ENCODE data around the gene EFCAB6. TPM values are rescaled to one million over a fixed set of nuclear protein-coding genes. Genes with fewer than 3 reads are reported as not detected.

EFCAB6 gene
- total RNA-seq, 4 donors from 2014 or later = 0.68 to 3.7 (median 0.80) TPM; not detected in 1

DNA sequence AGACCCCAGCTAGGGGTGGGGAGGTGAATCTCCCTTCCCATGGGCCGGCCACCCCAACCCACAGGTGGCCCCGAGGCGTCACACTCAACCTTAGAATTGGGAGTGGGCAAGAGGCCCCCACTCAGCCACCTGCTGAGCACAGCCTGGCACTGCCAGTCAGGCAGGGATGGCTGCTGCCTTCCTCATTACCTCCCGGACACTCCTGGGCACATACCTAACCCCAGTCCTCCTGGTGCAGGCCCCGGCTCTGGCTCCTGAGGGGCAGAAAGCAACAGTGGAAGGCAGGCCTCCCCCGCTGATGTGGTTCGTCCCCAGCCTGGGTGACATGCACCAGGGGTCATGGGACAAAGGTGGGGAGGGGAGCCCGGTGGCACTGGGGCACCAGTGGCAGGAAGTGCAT lies 296.7 kb downstream of the EFCAB6 start:
- in situ Hi-C loops (cut with MboI; ENCODE audit: low pct_ligation_motif_present in 1 of 4, low pct_unique_long_range_greater_than_20kb in 1 of 4, low sequenced_read_pairs in 3 of 4) (no loop called here), intact Hi-C loops (cut with DNase I; ENCODE audit: low total_unique reads) (no loop called here)
- Histone ChIP-seq H3K4me3 (no peak overlapping the region), H3K36me3 (no peaks in the 10 kb centered on the region), H3K9me3 (no peaks in the 10 kb centered on the region), H3K4me1 (no peaks in the 10 kb centered on the region), H3K27ac (no peak overlapping the region), H3K27me3 (no peaks in the 10 kb centered on the region)
- no peak for TF ChIP-seq POLR2AphosphoS5 (IDR thresholded peaks at IDR 0.05)
- TF ChIP-seq POLR2A (IDR thresholded peaks at IDR 0.05) = no peak
- TF ChIP-seq EP300 (IDR thresholded peaks at IDR 0.05; ENCODE audit: low read depth) = no peak
- TF ChIP-seq, protein P1, sequence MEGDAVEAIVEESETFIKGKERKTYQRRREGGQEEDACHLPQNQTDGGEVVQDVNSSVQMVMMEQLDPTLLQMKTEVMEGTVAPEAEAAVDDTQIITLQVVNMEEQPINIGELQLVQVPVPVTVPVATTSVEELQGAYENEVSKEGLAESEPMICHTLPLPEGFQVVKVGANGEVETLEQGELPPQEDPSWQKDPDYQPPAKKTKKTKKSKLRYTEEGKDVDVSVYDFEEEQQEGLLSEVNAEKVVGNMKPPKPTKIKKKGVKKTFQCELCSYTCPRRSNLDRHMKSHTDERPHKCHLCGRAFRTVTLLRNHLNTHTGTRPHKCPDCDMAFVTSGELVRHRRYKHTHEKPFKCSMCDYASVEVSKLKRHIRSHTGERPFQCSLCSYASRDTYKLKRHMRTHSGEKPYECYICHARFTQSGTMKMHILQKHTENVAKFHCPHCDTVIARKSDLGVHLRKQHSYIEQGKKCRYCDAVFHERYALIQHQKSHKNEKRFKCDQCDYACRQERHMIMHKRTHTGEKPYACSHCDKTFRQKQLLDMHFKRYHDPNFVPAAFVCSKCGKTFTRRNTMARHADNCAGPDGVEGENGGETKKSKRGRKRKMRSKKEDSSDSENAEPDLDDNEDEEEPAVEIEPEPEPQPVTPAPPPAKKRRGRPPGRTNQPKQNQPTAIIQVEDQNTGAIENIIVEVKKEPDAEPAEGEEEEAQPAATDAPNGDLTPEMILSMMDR (IDR thresholded peaks at IDR 0.05) = no peak
- 84% methylated on average over 8 of the region's 8 CpGs; no CpG with 5 or more reads in 1 of the 2 donors for WGBS, 2 donors (ENCODE audit: low coverage in 1 of 2)
- DNase-seq = no peak

DNA sequence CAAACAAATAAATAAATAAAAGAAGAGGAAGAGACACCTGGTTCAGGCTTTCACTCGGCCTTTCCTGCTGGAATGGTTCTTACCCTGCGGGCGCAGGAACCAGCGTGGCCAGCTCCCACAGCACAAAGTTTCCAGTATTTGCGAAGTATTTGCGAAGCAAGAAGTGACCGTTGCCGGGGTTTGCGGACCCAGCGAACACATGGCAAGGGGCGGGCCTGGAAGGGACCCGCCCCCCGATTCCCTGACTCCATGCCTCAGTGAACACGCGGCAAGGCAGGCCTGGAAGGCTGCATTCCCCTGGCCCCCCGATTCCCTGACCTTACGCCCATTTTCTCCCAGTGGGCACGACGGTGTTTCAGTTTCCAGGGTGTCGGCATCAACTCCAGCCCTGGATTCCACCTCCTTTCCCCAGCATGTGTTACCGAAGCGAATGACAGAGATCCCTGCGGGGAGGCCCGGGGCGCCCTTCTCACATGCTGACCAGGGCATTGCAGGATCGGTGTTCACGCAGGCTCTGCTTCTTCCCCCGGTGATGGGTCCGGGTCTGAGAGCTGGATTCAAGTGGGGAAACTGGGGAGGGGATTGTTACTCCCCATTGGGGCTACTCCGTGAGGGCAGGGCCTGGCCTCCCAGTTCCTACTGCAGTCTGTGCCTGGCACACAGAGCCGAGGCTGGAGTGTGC lies 297.5 kb downstream of the EFCAB6 start:
- in situ Hi-C loops (cut with MboI; ENCODE audit: low pct_ligation_motif_present in 1 of 4, low pct_unique_long_range_greater_than_20kb in 1 of 4, low sequenced_read_pairs in 3 of 4) (no loop called here), intact Hi-C loops (cut with DNase I; ENCODE audit: low total_unique reads) (no loop called here)
- TF ChIP-seq EP300 (IDR thresholded peaks at IDR 0.05; ENCODE audit: low read depth) = no peak
- TF ChIP-seq, protein P1 (IDR thresholded peaks at IDR 0.05) = no peak
- TF ChIP-seq POLR2AphosphoS5 (IDR thresholded peaks at IDR 0.05) = no peak
- no peak for TF ChIP-seq POLR2A (IDR thresholded peaks at IDR 0.05)
- 85 to 93% methylated on average over 3 to 29 of the region's 31 CpGs for WGBS, 2 donors (ENCODE audit: low coverage in 1 of 2)
- H3K4me1 ChIP-seq = no peaks in the 10 kb centered on the region
- H3K27ac ChIP-seq = no peak overlapping the region
- H3K36me3 ChIP-seq = no peaks in the 10 kb centered on the region
- H3K9me3 ChIP-seq = no peaks in the 10 kb centered on the region
- DNase-seq = no peak
- H3K4me3 ChIP-seq = no peak overlapping the region
- H3K27me3 ChIP-seq = no peaks in the 10 kb centered on the region

DNA sequence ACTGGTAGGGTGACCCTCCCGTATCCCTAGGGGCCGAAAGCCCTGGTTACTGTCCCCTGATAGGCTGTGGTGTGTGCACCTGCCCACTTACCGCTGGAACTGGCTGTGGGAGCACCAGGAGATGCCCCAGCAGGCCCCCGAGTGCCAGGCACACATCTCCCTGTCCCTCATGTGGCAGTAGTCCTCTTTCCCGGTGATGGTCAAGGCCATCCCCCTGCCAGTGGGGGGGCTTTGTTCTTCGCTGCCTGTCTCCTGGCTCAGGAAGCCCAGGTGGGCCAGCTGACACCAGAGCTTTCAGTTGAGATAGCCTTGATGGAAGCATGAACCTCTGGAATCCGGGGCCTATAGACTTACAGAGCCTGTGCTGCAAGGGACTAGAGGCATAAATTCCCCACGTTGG lies 299.8 kb downstream of the EFCAB6 start:
- Histone ChIP-seq H3K36me3 (no peaks in the 10 kb centered on the region), H3K9me3 (no peaks in the 10 kb centered on the region), H3K4me1 (no peaks in the 10 kb centered on the region), H3K27ac (no peak overlapping the region), H3K4me3 (no peak overlapping the region), H3K27me3 (no peaks in the 10 kb centered on the region)
- intact Hi-C loops (cut with DNase I; ENCODE audit: low total_unique reads) (no loop called here), in situ Hi-C loops (cut with MboI; ENCODE audit: low pct_ligation_motif_present in 1 of 4, low pct_unique_long_range_greater_than_20kb in 1 of 4, low sequenced_read_pairs in 3 of 4) (no loop called here)
- TF ChIP-seq POLR2AphosphoS5 (IDR thresholded peaks at IDR 0.05) = no peak
- no peak for TF ChIP-seq POLR2A (IDR thresholded peaks at IDR 0.05)
- TF ChIP-seq, protein P1 (IDR thresholded peaks at IDR 0.05) = no peak
- TF ChIP-seq EP300 (IDR thresholded peaks at IDR 0.05; ENCODE audit: low read depth) = no peak
- DNase-seq = no peak
- WGBS, 2 donors (ENCODE audit: low coverage in 1 of 2) = 70% methylated on average over 8 of the region's 8 CpGs; no CpG with 5 or more reads in 1 of the 2 donors

DNA sequence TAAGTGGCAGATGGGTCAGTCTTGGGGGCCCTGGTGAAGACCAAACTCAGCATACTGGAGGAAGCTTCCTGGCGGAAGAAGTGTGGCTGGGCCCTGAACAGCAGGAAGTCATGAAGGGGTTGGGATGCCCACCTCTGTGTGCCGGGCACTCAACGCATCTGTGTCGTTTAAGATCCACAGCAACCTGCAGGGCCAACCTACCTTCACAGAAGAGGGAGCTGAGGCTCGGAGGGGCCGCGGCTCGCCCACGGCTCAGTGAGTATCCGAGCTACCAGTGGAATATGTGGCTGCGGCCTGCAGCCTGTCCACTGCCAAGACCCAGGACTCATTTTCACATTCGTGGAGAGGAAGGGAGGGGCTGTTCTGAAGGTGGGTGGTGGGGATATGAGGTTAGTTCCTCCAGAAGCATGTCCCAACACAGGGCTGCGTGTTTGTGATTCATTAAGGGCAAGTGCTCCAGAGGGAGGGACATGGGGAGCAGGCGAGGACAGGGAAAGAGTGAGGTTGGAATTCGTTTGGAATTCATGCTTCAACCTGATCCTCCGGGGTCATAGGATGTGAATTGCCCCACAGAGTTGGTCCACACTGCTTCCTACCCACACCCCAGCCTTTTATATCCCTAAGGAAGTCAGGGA lies 300.7 kb downstream of the EFCAB6 start:
- no peaks in the 10 kb centered on the region for H3K36me3 ChIP-seq
- H3K27me3 ChIP-seq = no peaks in the 10 kb centered on the region
- TF ChIP-seq POLR2A (IDR thresholded peaks at IDR 0.05) = no peak
- no peak for TF ChIP-seq POLR2AphosphoS5 (IDR thresholded peaks at IDR 0.05)
- no peak for TF ChIP-seq EP300 (IDR thresholded peaks at IDR 0.05; ENCODE audit: low read depth)
- H3K4me1 ChIP-seq = no peaks in the 10 kb centered on the region
- in situ Hi-C loops (cut with MboI; ENCODE audit: low pct_ligation_motif_present in 1 of 4, low pct_unique_long_range_greater_than_20kb in 1 of 4, low sequenced_read_pairs in 3 of 4) = no loop called here
- no peak overlapping the region for H3K27ac ChIP-seq
- no peak for DNase-seq
- no peak overlapping the region for H3K4me3 ChIP-seq
- 79% methylated on average over 16 of the region's 16 CpGs; no CpG with 5 or more reads in 1 of the 2 donors for WGBS, 2 donors (ENCODE audit: low coverage in 1 of 2)
- intact Hi-C loops (cut with DNase I; ENCODE audit: low total_unique reads) = no loop called here
- no peaks in the 10 kb centered on the region for H3K9me3 ChIP-seq

All from transverse colon (tissue), 4 donors.